GM12873 (cell line): ENCODE measurements around the gene GUCY2F.

Experiments
- TF ChIP-seq, protein P1 (sequence below): IDR thresholded peaks from 2 replicates; pipeline ENCODE4 v1.5.1; 2012; ENCODE audit warnings: low read depth, mild to moderate bottlenecking, moderate library complexity, low read length, control low read depth; ENCODE audit not compliant: insufficient read depth; ENCODE audit errors: missing control alignments

GUCY2F gene

DNA sequence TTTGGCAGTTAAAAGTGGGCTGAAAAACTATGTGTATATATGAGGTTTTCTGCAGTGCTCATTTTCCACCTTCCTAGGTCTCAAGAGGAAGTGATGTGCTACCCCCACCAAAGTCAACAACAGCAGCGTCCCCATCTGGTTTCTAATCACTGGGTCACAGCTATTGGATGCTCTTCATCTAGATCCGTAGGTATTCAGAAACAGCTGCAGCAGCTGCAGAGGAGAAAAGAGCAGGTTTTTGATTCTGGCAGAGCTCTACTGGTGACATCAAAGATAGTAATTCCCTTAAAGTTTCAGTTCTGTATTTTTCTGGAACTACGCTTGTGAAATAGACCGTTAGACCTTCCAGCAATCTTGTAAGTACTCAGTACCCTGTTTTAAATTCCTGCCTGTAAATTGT is 5.8 kb upstream of the GUCY2F start:
- TF ChIP-seq, protein P1, sequence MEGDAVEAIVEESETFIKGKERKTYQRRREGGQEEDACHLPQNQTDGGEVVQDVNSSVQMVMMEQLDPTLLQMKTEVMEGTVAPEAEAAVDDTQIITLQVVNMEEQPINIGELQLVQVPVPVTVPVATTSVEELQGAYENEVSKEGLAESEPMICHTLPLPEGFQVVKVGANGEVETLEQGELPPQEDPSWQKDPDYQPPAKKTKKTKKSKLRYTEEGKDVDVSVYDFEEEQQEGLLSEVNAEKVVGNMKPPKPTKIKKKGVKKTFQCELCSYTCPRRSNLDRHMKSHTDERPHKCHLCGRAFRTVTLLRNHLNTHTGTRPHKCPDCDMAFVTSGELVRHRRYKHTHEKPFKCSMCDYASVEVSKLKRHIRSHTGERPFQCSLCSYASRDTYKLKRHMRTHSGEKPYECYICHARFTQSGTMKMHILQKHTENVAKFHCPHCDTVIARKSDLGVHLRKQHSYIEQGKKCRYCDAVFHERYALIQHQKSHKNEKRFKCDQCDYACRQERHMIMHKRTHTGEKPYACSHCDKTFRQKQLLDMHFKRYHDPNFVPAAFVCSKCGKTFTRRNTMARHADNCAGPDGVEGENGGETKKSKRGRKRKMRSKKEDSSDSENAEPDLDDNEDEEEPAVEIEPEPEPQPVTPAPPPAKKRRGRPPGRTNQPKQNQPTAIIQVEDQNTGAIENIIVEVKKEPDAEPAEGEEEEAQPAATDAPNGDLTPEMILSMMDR: no peak

DNA sequence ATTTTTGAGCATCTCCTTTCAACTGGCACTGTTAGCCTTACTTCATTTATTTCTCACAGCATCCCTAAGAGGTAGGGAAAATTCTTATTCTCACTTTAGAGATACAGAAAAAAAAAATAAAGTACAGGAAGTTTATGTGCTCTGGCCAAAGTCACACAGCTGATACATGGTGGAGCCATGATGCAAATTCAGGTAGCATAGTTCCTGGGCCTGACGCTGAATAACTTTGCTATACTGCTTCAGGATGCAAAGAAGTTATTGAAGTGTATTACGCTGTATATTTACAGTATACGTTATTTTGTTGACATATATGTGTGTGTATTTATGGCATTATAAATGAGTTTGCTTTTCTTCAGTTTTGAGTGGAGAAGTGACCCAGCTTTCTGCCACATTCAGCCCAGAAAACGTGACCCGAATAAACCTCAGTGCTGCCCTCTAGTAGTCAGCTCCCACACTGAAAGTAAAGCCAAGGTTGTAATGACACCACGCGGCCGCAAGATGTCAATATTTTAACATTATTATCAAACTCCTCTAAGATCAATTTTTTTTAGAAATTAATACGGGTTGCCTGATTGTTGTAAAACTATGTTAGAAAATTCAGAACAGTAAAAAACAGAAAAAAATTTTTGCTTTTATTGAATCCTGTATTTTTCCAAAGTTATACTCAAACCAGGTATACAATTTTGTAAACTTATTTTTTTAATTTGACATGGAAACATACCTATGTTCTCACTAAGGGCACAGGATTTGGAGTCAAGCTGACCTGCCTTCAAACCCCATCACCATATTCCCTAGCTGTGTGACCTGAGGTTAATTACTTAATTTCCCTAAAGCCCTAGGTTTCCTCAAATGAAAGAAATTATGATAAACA is 3.8 kb upstream of the GUCY2F start:
- TF ChIP-seq, protein P1: peak; percentile 90

DNA sequence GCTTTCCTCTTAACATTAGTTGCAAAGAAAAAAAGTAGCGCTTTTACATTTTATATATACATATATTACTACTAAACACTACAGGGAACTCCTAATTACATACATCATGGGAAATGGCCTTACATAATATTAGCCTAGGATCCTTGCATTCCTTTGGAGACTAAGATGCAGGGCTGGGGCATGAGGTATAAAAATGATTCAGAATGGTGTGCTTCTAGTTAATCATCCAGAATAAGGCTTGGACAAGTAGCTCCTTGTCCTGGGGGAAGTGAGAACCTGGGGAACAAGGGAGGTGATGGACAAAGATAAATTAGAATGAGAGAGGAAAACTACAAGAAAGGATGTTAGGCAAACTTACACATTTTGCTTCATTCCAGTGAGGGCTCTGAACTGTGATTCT is 3.0 kb upstream of the GUCY2F start:
- TF ChIP-seq, protein P1: no peak

DNA sequence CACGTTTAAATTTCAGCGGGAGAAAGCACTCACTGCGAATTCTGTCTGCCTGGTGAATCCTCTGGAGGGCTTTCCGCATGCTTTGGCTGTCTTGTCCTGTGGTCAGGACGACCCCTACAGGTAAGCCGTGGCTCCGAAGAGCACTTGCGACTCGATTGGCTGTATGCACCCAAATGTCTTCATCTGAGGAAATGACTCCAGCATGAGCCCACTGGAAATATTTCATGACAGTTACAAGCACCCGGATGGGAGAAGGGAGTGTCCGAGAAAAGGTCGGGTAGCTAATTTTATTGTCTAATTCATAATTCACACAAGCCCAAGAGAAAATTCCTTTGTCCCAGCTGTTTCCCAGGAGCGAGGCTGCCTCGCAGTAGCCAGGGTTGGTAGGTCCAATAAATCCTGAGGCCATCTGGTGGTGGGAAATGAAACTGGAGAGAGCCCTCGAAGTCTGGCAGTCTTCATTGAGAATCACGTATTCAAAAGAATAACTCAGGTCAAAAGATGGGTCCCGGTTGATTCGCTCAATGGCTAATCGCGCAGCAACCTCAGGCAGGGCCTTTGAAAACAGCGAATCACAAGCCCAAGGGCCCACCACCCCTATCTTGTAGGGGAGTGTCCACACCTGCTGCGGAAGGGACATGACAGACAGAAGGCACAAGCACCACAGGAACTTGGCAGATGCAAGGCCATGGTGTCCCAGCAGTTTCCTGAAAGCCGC is 6.6 kb downstream of the GUCY2F start:
- TF ChIP-seq, protein P1: peak; percentile 21

- TF ChIP-seq, protein P1: peak; percentile 44
These were observed 8.7 kb downstream of the GUCY2F start for GRCh38 chrX:109472939-109473735.

GRCh38 chrX:109464231-109464630 is 17.7 kb downstream of the GUCY2F start:
- TF ChIP-seq, protein P1: no peak
